HepG2 (cell line): ENCODE data around the gene TMEM79. TPM values are rescaled to one million over a fixed set of nuclear protein-coding genes. Genes with fewer than 3 reads are reported as not detected.
A peak's percentile ranks its signal among the peaks of the same experiment; 100 is the strongest.

Source experiments
- ADNP ChIP-seq: sonication (generic); formaldehyde crosslinking; IDR thresholded peaks from 2 replicates; pipeline ENCODE4 v1.4.0; 2020; ENCODE audit warnings: missing genetic modification reagents
- ARNT2 ChIP-seq: sonication (generic); formaldehyde crosslinking; IDR thresholded peaks from 2 replicates; pipeline ENCODE4 v1.8.0; 2022; ENCODE audit warnings: mild to moderate bottlenecking, low read depth, missing genetic modification reagents, moderate library complexity
- CCAR2 ChIP-seq: fragments of 200-400 bp; formaldehyde crosslinking; optimal IDR thresholded peaks from 2 replicates; pipeline ENCODE3; 2018; ENCODE audit warnings: low read depth, mild to moderate bottlenecking, low read length, moderate library complexity
- CHCHD3 ChIP-seq: sonication (generic); formaldehyde crosslinking; IDR thresholded peaks from 2 replicates; pipeline ENCODE4 v1.8.0; 2022; ENCODE audit warnings: mild to moderate bottlenecking, missing genetic modification reagents, moderate library complexity
- FOXK2 ChIP-seq: fragments of 450-650 bp; IDR thresholded peaks from 2 replicates; pipeline ENCODE4 v1.6.1; 2016
- GFI1 ChIP-seq: sonication (generic); formaldehyde crosslinking; IDR thresholded peaks from 2 replicates; pipeline ENCODE4 v1.5.0; 2020; ENCODE audit warnings: missing genetic modification reagents, mild to moderate bottlenecking, borderline replicate concordance
- KDM4B ChIP-seq: sonication (generic); formaldehyde crosslinking; IDR thresholded peaks from 2 replicates; pipeline ENCODE4 v1.4.0; 2020; ENCODE audit warnings: missing genetic modification reagents
- NCOA5 ChIP-seq: sonication (generic); formaldehyde crosslinking; IDR thresholded peaks from 2 replicates; pipeline ENCODE4 v1.4.0; 2020; ENCODE audit warnings: missing genetic modification reagents
- PLRG1 ChIP-seq: fragments of 450-650 bp; conservative IDR thresholded peaks from 2 replicates; pipeline ENCODE4 v1.6.1; 2016
- SOX13 ChIP-seq, 3 experiments: fragments of 450-650 bp in 1 of 3; sonication (generic) in 1 of 3; formaldehyde crosslinking in 1 of 3; IDR thresholded peaks in 2 of 3; conservative IDR thresholded peaks in 1 of 3; 2 replicates each; pipeline versions ENCODE4 v1.5.0 to v1.6.1; 2016 to 2020; ENCODE audit warnings: antibody characterized with exemption in 1 of 3, mild to moderate bottlenecking in 1 of 3, missing compliant biosample characterization in 1 of 3, missing genetic modification reagents in 1 of 3, moderate library complexity in 1 of 3
- STAG1 ChIP-seq: sonication (generic); formaldehyde crosslinking; IDR thresholded peaks from 2 replicates; pipeline ENCODE4 v1.4.0; 2020; ENCODE audit warnings: missing genetic modification reagents
- ZFY ChIP-seq: sonication (generic); formaldehyde crosslinking; IDR thresholded peaks from 2 replicates; pipeline ENCODE4 v1.4.0; 2020; ENCODE audit warnings: missing genetic modification reagents
- ZNF430 ChIP-seq: sonication (generic); formaldehyde crosslinking; IDR thresholded peaks from 2 replicates; pipeline ENCODE4 v1.9.0; 2021; ENCODE audit warnings: mild to moderate bottlenecking, missing genetic modification reagents
- ZNF550 ChIP-seq: sonication (generic); formaldehyde crosslinking; IDR thresholded peaks from 2 replicates; pipeline ENCODE4 v1.4.0; 2020; ENCODE audit warnings: mild to moderate bottlenecking, missing genetic modification reagents, borderline replicate concordance
- ZNF614 ChIP-seq: IDR thresholded peaks from 2 replicates; pipeline ENCODE4 v1.6.1; 2018; ENCODE audit warnings: missing biosample characterization, missing genetic modification reagents, inconsistent platforms, borderline replicate concordance
- ZSCAN22 ChIP-seq: sonication (generic); formaldehyde crosslinking; IDR thresholded peaks from 2 replicates; pipeline ENCODE4 v1.4.0; 2020; ENCODE audit warnings: mild to moderate bottlenecking, missing genetic modification reagents
- polyA plus RNA-seq, 8 experiments: library from polyadenylated mRNA; depleted of rRNA in 3 of 8; stranded (reverse) in 7 of 8; unstranded in 1 of 8; fragments of >200 nt; fragmentation: Illumina TruSeq in 4 of 8; extraction: Trizol in 4 of 8; gene quantifications; 2 replicates each; pipeline versions ENCODE4 v1.2.1 to v1.2.3, GENCODE V29; 2011 to 2016; ENCODE audit warnings: low read depth in 4 of 8, missing spikeins in 1 of 8, mixed read lengths in 1 of 8; ENCODE audit not compliant: insufficient read depth in 1 of 8
- total RNA-seq, 5 experiments: library from RNA; depleted of rRNA; stranded (reverse); fragments of >200 nt; fragmentation: Illumina TruSeq; extraction: Trizol; gene quantifications; 2 replicates each; pipeline ENCODE4 v1.2.3, GENCODE V29; 2016; ENCODE audit warnings: low read depth in 1 of 5
- TF ChIP-seq, protein P1 (sequence below): sonication (generic); formaldehyde crosslinking; conservative IDR thresholded peaks from 2 replicates; pipeline ENCODE4 v1.4.0; 2020; ENCODE audit warnings: mild to moderate bottlenecking, missing genetic modification reagents, moderate library complexity
- TF ChIP-seq, protein P2 (sequence below): sonication (generic); formaldehyde crosslinking; IDR thresholded peaks from 2 replicates; pipeline ENCODE4 v1.5.0; 2020; ENCODE audit warnings: mild to moderate bottlenecking, missing genetic modification reagents
- TF ChIP-seq, protein P3 (sequence below): sonication (generic); IDR thresholded peaks from 2 replicates; pipeline ENCODE4 v1.6.1; 2016; ENCODE audit warnings: low read depth, borderline replicate concordance
- TF ChIP-seq, protein P4 (sequence below): sonication (generic); formaldehyde crosslinking; IDR thresholded peaks from 2 replicates; pipeline ENCODE4 v1.8.0; 2022; ENCODE audit warnings: low read depth, missing genetic modification reagents

Gene TMEM79
- total and polyA plus RNA-seq, 2 of the 13 experiments (the other 11 are each of a cell fraction or from before 2014, with no cell fraction given): 1.2 to 1.9 TPM

DNA sequence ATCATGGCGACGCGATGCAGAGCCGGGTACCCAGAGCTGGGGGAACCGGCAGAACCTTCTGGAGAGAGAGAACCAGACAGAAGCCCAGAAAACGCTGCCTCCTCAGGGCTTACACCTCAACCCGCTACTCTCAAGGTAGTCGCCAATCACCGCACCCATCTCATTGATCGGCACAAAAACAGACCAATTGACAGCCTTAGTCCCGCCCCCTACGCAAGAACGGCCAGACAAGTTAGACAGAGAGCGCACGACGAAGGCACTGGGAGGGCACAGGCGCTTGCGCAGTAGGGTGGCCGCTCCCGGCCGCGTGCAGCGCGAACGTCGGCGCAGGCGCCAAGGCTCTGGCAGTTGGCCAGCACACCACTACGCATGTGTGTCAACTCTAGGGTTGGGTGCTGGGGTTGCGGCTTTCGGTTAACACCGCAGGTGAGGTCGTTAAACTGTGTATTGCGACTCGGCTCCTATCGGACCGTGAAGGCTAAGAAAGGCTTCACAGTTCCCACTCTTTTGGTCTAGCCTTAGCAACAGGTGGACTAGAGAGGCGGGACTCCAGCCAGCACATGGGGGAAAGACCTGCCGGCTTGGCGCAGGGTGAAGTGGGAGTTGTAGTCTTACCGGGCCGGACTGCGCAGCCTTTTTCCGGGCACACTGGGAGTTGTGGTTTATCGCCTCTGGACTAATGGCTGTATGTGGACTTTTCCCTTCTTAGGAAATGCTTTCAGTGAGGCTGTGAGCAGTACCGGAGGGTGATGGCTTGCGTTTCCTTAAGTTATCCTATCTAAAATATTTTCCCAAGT, 54.3 kb downstream of the TMEM79 start, which contains the start of the genes CCT3 and TSACC (continued):
- TF ChIP-seq, protein P1, sequence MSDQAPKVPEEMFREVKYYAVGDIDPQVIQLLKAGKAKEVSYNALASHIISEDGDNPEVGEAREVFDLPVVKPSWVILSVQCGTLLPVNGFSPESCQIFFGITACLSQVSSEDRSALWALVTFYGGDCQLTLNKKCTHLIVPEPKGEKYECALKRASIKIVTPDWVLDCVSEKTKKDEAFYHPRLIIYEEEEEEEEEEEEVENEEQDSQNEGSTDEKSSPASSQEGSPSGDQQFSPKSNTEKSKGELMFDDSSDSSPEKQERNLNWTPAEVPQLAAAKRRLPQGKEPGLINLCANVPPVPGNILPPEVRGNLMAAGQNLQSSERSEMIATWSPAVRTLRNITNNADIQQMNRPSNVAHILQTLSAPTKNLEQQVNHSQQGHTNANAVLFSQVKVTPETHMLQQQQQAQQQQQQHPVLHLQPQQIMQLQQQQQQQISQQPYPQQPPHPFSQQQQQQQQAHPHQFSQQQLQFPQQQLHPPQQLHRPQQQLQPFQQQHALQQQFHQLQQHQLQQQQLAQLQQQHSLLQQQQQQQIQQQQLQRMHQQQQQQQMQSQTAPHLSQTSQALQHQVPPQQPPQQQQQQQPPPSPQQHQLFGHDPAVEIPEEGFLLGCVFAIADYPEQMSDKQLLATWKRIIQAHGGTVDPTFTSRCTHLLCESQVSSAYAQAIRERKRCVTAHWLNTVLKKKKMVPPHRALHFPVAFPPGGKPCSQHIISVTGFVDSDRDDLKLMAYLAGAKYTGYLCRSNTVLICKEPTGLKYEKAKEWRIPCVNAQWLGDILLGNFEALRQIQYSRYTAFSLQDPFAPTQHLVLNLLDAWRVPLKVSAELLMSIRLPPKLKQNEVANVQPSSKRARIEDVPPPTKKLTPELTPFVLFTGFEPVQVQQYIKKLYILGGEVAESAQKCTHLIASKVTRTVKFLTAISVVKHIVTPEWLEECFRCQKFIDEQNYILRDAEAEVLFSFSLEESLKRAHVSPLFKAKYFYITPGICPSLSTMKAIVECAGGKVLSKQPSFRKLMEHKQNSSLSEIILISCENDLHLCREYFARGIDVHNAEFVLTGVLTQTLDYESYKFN (CRISPR knock-in tag): no peak
- TF ChIP-seq, protein P2, sequence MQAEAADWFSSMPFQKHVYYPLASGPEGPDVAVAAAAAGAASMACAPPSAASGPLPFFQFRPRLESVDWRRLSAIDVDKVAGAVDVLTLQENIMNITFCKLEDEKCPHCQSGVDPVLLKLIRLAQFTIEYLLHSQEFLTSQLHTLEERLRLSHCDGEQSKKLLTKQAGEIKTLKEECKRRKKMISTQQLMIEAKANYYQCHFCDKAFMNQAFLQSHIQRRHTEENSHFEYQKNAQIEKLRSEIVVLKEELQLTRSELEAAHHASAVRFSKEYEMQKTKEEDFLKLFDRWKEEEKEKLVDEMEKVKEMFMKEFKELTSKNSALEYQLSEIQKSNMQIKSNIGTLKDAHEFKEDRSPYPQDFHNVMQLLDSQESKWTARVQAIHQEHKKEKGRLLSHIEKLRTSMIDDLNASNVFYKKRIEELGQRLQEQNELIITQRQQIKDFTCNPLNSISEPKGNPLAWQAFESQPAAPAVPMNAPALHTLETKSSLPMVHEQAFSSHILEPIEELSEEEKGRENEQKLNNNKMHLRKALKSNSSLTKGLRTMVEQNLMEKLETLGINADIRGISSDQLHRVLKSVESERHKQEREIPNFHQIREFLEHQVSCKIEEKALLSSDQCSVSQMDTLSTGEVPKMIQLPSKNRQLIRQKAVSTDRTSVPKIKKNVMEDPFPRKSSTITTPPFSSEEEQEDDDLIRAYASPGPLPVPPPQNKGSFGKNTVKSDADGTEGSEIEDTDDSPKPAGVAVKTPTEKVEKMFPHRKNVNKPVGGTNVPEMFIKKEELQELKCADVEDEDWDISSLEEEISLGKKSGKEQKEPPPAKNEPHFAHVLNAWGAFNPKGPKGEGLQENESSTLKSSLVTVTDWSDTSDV (CRISPR knock-in tag): no peak
- TF ChIP-seq FOXK2 (no peak), STAG1 (CRISPR knock-in tag) (no peak), ZFY (CRISPR knock-in tag) (peak; percentile 46; the same call in 1 of the 2 replicates), ARNT2 (CRISPR knock-in tag) (no peak), ZNF614 (CRISPR knock-in tag) (no peak; the same call in 1 of the 2 replicates), GFI1 (CRISPR knock-in tag) (no peak), NCOA5 (CRISPR knock-in tag) (no peak), KDM4B (CRISPR knock-in tag) (no peak), PLRG1 (no peak), ZNF550 (no peak), CCAR2 (no peak), ZSCAN22 (no peak), SOX13 (IDR thresholded peaks at IDR 0.05) (peak; percentile 96), SOX13 (CRISPR knock-in tag; conservative IDR thresholded peaks at IDR 0.05 in 1 of 2, IDR thresholded peaks at IDR 0.05 in 1 of 2) (no peak), ZNF430 (no peak), CHCHD3 (CRISPR knock-in tag) (no peak), ADNP (no peak)
- TF ChIP-seq, protein P3, sequence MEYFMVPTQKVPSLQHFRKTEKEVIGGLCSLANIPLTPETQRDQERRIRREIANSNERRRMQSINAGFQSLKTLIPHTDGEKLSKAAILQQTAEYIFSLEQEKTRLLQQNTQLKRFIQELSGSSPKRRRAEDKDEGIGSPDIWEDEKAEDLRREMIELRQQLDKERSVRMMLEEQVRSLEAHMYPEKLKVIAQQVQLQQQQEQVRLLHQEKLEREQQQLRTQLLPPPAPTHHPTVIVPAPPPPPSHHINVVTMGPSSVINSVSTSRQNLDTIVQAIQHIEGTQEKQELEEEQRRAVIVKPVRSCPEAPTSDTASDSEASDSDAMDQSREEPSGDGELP: peak; percentile 11; the same call in 1 of the 2 replicates
- TF ChIP-seq, protein P4, sequence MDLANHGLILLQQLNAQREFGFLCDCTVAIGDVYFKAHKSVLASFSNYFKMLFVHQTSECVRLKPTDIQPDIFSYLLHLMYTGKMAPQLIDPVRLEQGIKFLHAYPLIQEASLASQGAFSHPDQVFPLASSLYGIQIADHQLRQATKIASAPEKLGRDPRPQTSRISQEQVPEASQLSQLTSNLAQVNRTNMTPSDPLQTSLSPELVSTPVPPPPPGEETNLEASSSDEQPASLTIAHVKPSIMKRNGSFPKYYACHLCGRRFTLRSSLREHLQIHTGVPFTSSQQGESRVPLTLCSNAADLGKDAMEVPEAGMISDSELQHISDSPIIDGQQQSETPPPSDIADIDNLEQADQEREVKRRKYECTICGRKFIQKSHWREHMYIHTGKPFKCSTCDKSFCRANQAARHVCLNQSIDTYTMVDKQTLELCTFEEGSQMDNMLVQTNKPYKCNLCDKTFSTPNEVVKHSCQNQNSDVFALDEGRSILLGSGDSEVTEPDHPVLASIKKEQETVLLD (CRISPR knock-in tag): no peak
